A549 (cell line): ENCODE data around the gene NEDD8. TPM values are rescaled to one million over a fixed set of nuclear protein-coding genes. Genes with fewer than 3 reads are reported as not detected.

Experiments used
- ATAC-seq, 2 experiments: fragments of 200-7000 bp in 1 of 2; fragments of >200 bp in 1 of 2; cut with Nextera tagmentation in 1 of 2; cut with Tn5 transposase in 1 of 2; 3 replicates each; pipeline versions ENCODE4 v1.8.0 to v1.9.1; 2018 to 2020; ENCODE audit warnings: mild to moderate bottlenecking in 1 of 2, moderate library complexity in 1 of 2
- CTCF ChIA-PET: fragments of 300-600 bp; sonication (Branson Sonifier 250); formaldehyde crosslinking; extraction: SDS; loops from one replicate; lab custom pipeline; 2021; ENCODE audit warnings: antibody characterized with exemption, inconsistent platforms; lab: Yijun Ruan, JAX
- POLR2A ChIA-PET: fragments of 350-600 bp; formaldehyde crosslinking; extraction: SDS; loops from one replicate; lab custom pipeline; 2021; ENCODE audit warnings: antibody characterized with exemption, inconsistent platforms; lab: Yijun Ruan, JAX
- DNase-seq, 2 experiments: peaks; one replicate each; pipeline versions ENCODE4 v3.0.0 to v3.0.0-alpha.2; 2011 to 2016; ENCODE audit warnings: low read depth in 1 of 2, low spot score in 1 of 2
- FAIRE-seq: peaks from 2 replicates; lab custom pipeline; 2011; peaks lifted over from hg19 to GRCh38; lab: Jason Lieb, UNC
- H3K27ac ChIP-seq, 2 experiments: fragments of >200 bp; sonication (Bioruptor Twin); formaldehyde crosslinking; 3 replicates each; pipeline ENCODE4 v1.5.1; 2016 to 2017
- H3K4me1 ChIP-seq: fragments of >200 bp; sonication (Bioruptor Twin); formaldehyde crosslinking; 3 replicates; pipeline ENCODE4 v1.6.1; 2016
- H3K4me2 ChIP-seq: fragments of >200 bp; sonication (Bioruptor Twin); formaldehyde crosslinking; 3 replicates; pipeline ENCODE4 v1.6.1; 2016
- H3K4me3 ChIP-seq: fragments of >200 bp; sonication (Bioruptor Twin); formaldehyde crosslinking; 3 replicates; pipeline ENCODE4 v1.5.1; 2016
- H3K9me3 ChIP-seq: fragments of >200 bp; sonication (Bioruptor Twin); formaldehyde crosslinking; 3 replicates; pipeline ENCODE4 v1.6.1; 2016
- CBX8 ChIP-seq: fragments of 200-600 bp; sonication (generic); IDR thresholded peaks from 2 replicates; pipeline ENCODE4 v1.6.1; 2016
- EHF ChIP-seq: fragments of 250-450 bp; sonication (Bioruptor Pico); IDR thresholded peaks from 2 replicates; pipeline ENCODE4 v1.5.0; 2020; ENCODE audit warnings: mild to moderate bottlenecking
- EHMT2 ChIP-seq: fragments of 200-600 bp; sonication (generic); IDR thresholded peaks from 2 replicates; pipeline ENCODE4 v1.6.1; 2016; ENCODE audit warnings: antibody characterized with exemption, low read depth, mild to moderate bottlenecking, moderate library complexity
- ESRRA ChIP-seq: fragments of 150-350 bp; IDR thresholded peaks from 2 replicates; pipeline ENCODE4 v1.6.1; 2014; ENCODE audit warnings: mild to moderate bottlenecking, low read length, borderline replicate concordance
- FOSB ChIP-seq: fragments of 250-450 bp; sonication (Bioruptor Pico); IDR thresholded peaks from 2 replicates; pipeline ENCODE4 v1.5.0; 2020; ENCODE audit warnings: mild to moderate bottlenecking, moderate library complexity
- FOXS1 ChIP-seq: fragments of 250-450 bp; sonication (Bioruptor Pico); IDR thresholded peaks from 2 replicates; pipeline ENCODE4 v1.5.0; 2020; ENCODE audit warnings: mild to moderate bottlenecking, moderate library complexity
- GATA3 ChIP-seq: IDR thresholded peaks from 2 replicates; pipeline ENCODE4 v1.6.1; 2012; ENCODE audit warnings: borderline replicate concordance
- HOXA7 ChIP-seq: fragments of 250-450 bp; sonication (Bioruptor Pico); IDR thresholded peaks from 2 replicates; pipeline ENCODE4 v1.5.0; 2020; ENCODE audit warnings: mild to moderate bottlenecking, moderate library complexity
- HOXB13 ChIP-seq: fragments of 250-450 bp; sonication (Bioruptor Pico); IDR thresholded peaks from 2 replicates; pipeline ENCODE4 v1.5.0; 2020; ENCODE audit warnings: low read depth, mild to moderate bottlenecking, moderate library complexity
- JUN ChIP-seq, 2 experiments: fragments of >200 bp; sonication (Bioruptor Twin); formaldehyde crosslinking; IDR thresholded peaks; 2 replicates in 1 of 2; 3 replicates in 1 of 2; pipeline ENCODE4 v1.6.1; 2016 to 2017
- KDM1A ChIP-seq: fragments of 200-600 bp; sonication (generic); IDR thresholded peaks from 2 replicates; pipeline ENCODE4 v1.6.1; 2016; ENCODE audit warnings: low read depth, mild to moderate bottlenecking
- KDM5A ChIP-seq: fragments of 200-600 bp; sonication (generic); IDR thresholded peaks from 2 replicates; pipeline ENCODE4 v1.6.1; 2016; ENCODE audit warnings: antibody characterized with exemption, mild to moderate bottlenecking
- MAZ ChIP-seq: fragments of 150-350 bp; IDR thresholded peaks from 2 replicates; pipeline ENCODE4 v1.6.1; 2014; ENCODE audit warnings: antibody characterized with exemption, low read depth, low read length, borderline replicate concordance
- RAD21 ChIP-seq, 2 experiments: fragments of >200 bp in 1 of 2; sonication (Bioruptor Twin) in 1 of 2; formaldehyde crosslinking in 1 of 2; IDR thresholded peaks in 1 of 2; conservative IDR thresholded peaks in 1 of 2; 2 replicates in 1 of 2; 3 replicates in 1 of 2; pipeline ENCODE4 v1.6.1; 2012 to 2018; ENCODE audit warnings: inconsistent platforms in 1 of 2
- RFX5 ChIP-seq: fragments of 450-650 bp; IDR thresholded peaks from 2 replicates; pipeline ENCODE4 v1.7.1; 2014; ENCODE audit warnings: antibody characterized with exemption, mild to moderate bottlenecking, moderate library complexity
- TFCP2L1 ChIP-seq: fragments of 250-450 bp; sonication (Bioruptor Pico); IDR thresholded peaks from 2 replicates; pipeline ENCODE4 v1.5.0; 2021; ENCODE audit warnings: mild to moderate bottlenecking
- ZSCAN20 ChIP-seq: fragments of 250-450 bp; sonication (Bioruptor Pico); IDR thresholded peaks from 2 replicates; pipeline ENCODE4 v1.8.0; 2022; ENCODE audit warnings: mild to moderate bottlenecking, moderate library complexity
- WGBS: methylation state at CpG from one replicate; pipeline ENCODE4 v1.1.6; 2017; ENCODE audit errors: missing lambda C conversion rate; 5-methylcytosine and 5-hydroxymethylcytosine counted together
- polyA plus RNA-seq, 4 experiments: library from polyadenylated mRNA; depleted of rRNA in 3 of 4; stranded (reverse); fragments of >200 nt; fragmentation: RNase III in 1 of 4; extraction: RNeasy Plus Mini Kit Qiagen cat#74134 plus additional on column Dnase treatment in 1 of 4; gene quantifications; 2 replicates in 3 of 4; 3 replicates in 1 of 4; pipeline ENCODE4 v1.2.3, GENCODE V29; 2011 to 2017
- TF ChIP-seq, protein P1 (sequence below): fragments of 200-600 bp; sonication (generic); IDR thresholded peaks from 2 replicates; pipeline ENCODE4 v1.6.1; 2016; ENCODE audit warnings: antibody characterized with exemption, mild to moderate bottlenecking, moderate library complexity
- TF ChIP-seq, protein P2 (sequence below): fragments of >200 bp; sonication (Bioruptor Twin); formaldehyde crosslinking; IDR thresholded peaks from 2 replicates; pipeline ENCODE4 v1.6.1; 2016
- TF ChIP-seq, protein P3 (sequence below): fragments of 250-450 bp; sonication (Bioruptor Pico); IDR thresholded peaks from 2 replicates; pipeline ENCODE4 v1.5.0; 2020; ENCODE audit warnings: low read depth, mild to moderate bottlenecking, moderate library complexity
- TF ChIP-seq, protein P4 (sequence below): fragments of >200 bp; sonication (Bioruptor Twin); formaldehyde crosslinking; IDR thresholded peaks from 3 replicates; pipeline ENCODE4 v1.5.1; 2016
- TF ChIP-seq, protein P5 (sequence below): IDR thresholded peaks from 2 replicates; pipeline ENCODE4 v1.6.1; 2012; ENCODE audit warnings: low read depth, borderline replicate concordance

The NEDD8 gene
- polyA plus RNA-seq, 2 of the 4 experiments (the other 2 are of a cell fraction) = 433 to 589 TPM

DNA sequence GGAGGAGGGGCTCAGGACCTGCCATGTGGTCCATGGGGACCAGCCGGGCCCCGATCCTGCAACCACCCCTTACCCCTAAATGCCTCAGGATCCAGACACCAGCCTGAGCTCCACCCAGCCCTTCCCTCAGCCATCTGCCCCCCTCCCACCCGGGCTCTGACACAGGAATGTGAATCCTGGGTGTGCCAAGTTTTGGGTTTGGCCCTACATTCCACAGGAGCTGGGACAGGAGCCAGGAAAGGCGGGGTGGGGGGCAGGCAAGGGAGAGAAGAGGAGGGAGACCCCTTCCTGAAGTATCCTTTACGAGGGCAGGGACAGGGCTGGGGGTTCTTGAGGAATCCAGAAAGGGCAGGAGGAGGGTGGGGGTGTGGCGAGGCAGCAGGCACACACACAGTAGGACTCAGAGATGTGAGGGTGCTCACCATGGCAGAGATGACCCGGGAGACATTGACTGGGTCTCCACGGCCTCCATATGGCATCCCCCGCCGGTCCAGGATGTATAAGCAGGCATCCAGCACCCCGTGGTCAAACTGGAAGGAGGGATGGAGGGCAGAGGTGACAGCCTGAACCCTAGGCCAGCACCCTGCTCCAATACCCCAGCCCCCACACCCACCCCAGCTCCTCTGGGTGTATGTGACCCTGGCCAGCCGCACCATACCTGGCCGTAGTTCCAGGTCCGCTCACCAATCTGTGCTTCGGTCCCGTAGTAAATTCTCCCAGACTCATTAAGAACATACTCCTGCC lies 27.3 kb upstream of the NEDD8 start:
- H3K4me3 ChIP-seq = no peak overlapping the region
- H3K4me2 ChIP-seq = no peak overlapping the region
- CTCF ChIA-PET = interaction anchor here (0.9 to 10.7 kb wide), 3 partner anchors 17 to 49 kb away, joined by 3 to 76 read pairs (median 5); partner anchors contain the start of gene TINF2
- ATAC-seq (peak in 1 of 2 experiments; percentile 9; a peak in 1 of 6 replicates), FAIRE-seq (no peak), DNase-seq (no peak)
- H3K27ac ChIP-seq = peak overlapping the region in 1 of 2 experiments; percentile 49; a peak in 2 of 6 replicates
- TF ChIP-seq ESRRA (no peak), CBX8 (no peak), EHMT2 (no peak), FOXS1 (CRISPR knock-in tag) (no peak), RFX5 (no peak), HOXB13 (CRISPR knock-in tag) (no peak)
- TF ChIP-seq, protein P1, sequence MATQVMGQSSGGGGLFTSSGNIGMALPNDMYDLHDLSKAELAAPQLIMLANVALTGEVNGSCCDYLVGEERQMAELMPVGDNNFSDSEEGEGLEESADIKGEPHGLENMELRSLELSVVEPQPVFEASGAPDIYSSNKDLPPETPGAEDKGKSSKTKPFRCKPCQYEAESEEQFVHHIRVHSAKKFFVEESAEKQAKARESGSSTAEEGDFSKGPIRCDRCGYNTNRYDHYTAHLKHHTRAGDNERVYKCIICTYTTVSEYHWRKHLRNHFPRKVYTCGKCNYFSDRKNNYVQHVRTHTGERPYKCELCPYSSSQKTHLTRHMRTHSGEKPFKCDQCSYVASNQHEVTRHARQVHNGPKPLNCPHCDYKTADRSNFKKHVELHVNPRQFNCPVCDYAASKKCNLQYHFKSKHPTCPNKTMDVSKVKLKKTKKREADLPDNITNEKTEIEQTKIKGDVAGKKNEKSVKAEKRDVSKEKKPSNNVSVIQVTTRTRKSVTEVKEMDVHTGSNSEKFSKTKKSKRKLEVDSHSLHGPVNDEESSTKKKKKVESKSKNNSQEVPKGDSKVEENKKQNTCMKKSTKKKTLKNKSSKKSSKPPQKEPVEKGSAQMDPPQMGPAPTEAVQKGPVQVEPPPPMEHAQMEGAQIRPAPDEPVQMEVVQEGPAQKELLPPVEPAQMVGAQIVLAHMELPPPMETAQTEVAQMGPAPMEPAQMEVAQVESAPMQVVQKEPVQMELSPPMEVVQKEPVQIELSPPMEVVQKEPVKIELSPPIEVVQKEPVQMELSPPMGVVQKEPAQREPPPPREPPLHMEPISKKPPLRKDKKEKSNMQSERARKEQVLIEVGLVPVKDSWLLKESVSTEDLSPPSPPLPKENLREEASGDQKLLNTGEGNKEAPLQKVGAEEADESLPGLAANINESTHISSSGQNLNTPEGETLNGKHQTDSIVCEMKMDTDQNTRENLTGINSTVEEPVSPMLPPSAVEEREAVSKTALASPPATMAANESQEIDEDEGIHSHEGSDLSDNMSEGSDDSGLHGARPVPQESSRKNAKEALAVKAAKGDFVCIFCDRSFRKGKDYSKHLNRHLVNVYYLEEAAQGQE = no peak
- peaks cover 8% of the 10 kb centered on the region for H3K4me1 ChIP-seq
- 74% methylated on average over 14 of the region's 16 CpGs for WGBS
- H3K9me3 ChIP-seq = no peaks in the 10 kb centered on the region
- POLR2A ChIA-PET = no interaction called here

DNA sequence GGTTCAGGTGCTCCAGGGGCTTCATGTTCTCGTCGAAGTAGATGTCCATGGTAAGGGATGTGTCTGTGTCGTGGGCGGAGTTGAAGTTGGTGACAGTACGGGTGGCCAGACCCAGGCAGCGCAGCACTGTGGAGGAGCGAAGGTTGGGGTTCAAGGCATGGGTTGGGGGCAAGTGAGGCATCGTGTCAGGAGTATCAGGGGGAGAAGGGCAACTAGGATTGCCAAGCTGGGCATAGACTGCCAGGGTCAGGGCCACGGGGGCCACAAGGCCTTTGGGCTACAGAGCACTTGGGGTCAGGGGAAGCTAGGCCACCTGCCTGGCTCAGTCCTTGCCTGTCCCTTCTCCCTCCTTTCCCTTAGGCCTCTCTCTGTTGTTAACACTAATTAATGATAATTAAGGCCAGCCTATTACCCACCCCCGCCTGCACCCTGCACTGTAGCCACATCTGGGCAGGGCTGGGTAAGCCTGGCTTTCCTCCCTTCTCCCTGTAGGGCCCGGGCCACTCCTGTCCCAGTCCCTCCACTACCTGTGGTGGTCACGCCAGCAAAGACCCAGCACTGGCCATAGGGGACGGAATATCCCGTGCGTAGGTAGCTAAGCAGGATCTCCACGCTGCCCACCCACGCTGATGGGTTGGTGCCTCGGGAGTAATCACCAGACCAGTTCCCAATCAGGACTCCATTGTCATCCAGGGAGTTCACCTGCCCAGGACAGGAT lies 26.5 kb upstream of the NEDD8 start:
- Histone ChIP-seq H3K9me3 (no peaks in the 10 kb centered on the region), H3K4me1 (peaks cover 8% of the 10 kb centered on the region), H3K27ac (peak overlapping the region in 1 of 2 experiments; percentile 49; a peak in 2 of 6 replicates), H3K4me3 (no peak overlapping the region), H3K4me2 (no peak overlapping the region)
- POLR2A ChIA-PET = interaction anchor here (0.6 to 1.4 kb wide), 4 partner anchors 11 to 16 kb away, joined by 3 to 7 read pairs (median 4); partner anchors contain the start of genes RABGGTA and TINF2
- DNase-seq (no peak), ATAC-seq (no peak), FAIRE-seq (no peak)
- WGBS = 89% methylated on average over 18 of the region's 18 CpGs
- CTCF ChIA-PET = interaction anchor here (0.5 to 10.7 kb wide), 5 partner anchors 16 to 143 kb away, joined by 3 to 76 read pairs (median 3); partner anchors contain the start of gene TINF2
- no peak for TF ChIP-seq GATA3
- TF ChIP-seq MAZ = no peak

DNA sequence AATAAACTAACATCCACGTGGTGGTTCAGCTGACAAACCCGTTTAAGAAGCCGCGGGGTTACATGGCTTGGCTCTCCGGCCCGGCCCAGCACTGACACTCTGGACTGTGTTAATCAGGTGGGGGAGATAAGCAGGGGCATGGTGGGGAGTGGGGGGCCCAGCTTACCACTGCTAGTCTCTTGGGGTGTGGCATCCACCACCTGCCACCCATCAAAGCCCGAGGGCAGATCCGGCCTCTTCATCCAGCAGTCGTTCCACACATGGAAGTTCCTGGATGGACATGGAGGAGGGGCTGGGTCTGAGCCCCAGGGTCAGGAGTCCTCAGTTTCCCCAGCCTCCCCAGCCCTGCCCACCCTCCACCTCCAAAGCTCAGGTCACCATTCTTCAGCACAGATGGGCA lies 26.0 kb upstream of the NEDD8 start:
- Histone ChIP-seq H3K4me3 (no peak overlapping the region), H3K4me1 (peaks cover 8% of the 10 kb centered on the region), H3K9me3 (no peaks in the 10 kb centered on the region)
- TF ChIP-seq TFCP2L1 (CRISPR knock-in tag) (no peak), ESRRA (no peak), FOSB (CRISPR knock-in tag) (no peak), ZSCAN20 (CRISPR knock-in tag) (no peak), KDM5A (no peak), EHF (no peak), JUN (IDR thresholded peaks at IDR 0.05) (no peak), RAD21 (conservative IDR thresholded peaks at IDR 0.05 in 1 of 2, IDR thresholded peaks at IDR 0.05 in 1 of 2) (no peak), KDM1A (no peak), RFX5 (no peak), CBX8 (no peak), HOXA7 (no peak)
- TF ChIP-seq, protein P2, sequence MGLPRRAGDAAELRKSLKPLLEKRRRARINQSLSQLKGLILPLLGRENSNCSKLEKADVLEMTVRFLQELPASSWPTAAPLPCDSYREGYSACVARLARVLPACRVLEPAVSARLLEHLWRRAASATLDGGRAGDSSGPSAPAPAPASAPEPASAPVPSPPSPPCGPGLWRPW = no peak
- TF ChIP-seq, protein P3, sequence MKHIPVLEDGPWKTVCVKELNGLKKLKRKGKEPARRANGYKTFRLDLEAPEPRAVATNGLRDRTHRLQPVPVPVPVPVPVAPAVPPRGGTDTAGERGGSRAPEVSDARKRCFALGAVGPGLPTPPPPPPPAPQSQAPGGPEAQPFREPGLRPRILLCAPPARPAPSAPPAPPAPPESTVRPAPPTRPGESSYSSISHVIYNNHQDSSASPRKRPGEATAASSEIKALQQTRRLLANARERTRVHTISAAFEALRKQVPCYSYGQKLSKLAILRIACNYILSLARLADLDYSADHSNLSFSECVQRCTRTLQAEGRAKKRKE = no peak
- TF ChIP-seq, protein P4, sequence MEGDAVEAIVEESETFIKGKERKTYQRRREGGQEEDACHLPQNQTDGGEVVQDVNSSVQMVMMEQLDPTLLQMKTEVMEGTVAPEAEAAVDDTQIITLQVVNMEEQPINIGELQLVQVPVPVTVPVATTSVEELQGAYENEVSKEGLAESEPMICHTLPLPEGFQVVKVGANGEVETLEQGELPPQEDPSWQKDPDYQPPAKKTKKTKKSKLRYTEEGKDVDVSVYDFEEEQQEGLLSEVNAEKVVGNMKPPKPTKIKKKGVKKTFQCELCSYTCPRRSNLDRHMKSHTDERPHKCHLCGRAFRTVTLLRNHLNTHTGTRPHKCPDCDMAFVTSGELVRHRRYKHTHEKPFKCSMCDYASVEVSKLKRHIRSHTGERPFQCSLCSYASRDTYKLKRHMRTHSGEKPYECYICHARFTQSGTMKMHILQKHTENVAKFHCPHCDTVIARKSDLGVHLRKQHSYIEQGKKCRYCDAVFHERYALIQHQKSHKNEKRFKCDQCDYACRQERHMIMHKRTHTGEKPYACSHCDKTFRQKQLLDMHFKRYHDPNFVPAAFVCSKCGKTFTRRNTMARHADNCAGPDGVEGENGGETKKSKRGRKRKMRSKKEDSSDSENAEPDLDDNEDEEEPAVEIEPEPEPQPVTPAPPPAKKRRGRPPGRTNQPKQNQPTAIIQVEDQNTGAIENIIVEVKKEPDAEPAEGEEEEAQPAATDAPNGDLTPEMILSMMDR = no peak
- TF ChIP-seq, protein P5, sequence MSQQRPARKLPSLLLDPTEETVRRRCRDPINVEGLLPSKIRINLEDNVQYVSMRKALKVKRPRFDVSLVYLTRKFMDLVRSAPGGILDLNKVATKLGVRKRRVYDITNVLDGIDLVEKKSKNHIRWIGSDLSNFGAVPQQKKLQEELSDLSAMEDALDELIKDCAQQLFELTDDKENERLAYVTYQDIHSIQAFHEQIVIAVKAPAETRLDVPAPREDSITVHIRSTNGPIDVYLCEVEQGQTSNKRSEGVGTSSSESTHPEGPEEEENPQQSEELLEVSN = no peak
- TF ChIP-seq, all 56 proteins: peak for 0
- DNase-seq (no peak), ATAC-seq (no peak), FAIRE-seq (no peak)
- H3K4me2 ChIP-seq = no peak overlapping the region
- POLR2A ChIA-PET = interaction anchor here (0.6 to 1.4 kb wide), 4 partner anchors 11 to 16 kb away, joined by 3 to 7 read pairs (median 4); partner anchors contain the start of genes RABGGTA and TINF2
- CTCF ChIA-PET = interaction anchor here (0.5 to 10.7 kb wide), 4 partner anchors 11 to 143 kb away, joined by 3 to 76 read pairs (median 3); partner anchors contain the start of gene TINF2
- 89% methylated on average over 9 of the region's 9 CpGs for WGBS
- no peak overlapping the region for H3K27ac ChIP-seq
